Nucleus accumbens (tissue), 56 donors: ENCODE data around the gene PROC.
"Not testable (repeated sequence)": the region's sequence is repeated elsewhere in the genome, so short reads cannot be mapped to it uniquely, and the experiment has no call there.

Experiments used
- DNase-seq, 56 donors: peaks; one replicate each; lab custom pipeline; 2025; lab: John Stamatoyannopoulos, UW

Gene PROC

GRCh38 chr2:127425540-127426490 is 7.6 kb downstream of the PROC start:
- DNase-seq = no peak

- no peak for DNase-seq
Observed at GRCh38 chr2:127426501-127427354, 8.5 kb downstream of the PROC start.

GRCh38 chr2:127427376-127428056 is 9.3 kb downstream of the PROC start:
- DNase-seq = no peak

- no peak for DNase-seq
Observed at GRCh38 chr2:127428057-127428814, 10.0 kb downstream of the PROC start.

- no peak for DNase-seq
Observed at GRCh38 chr2:127428815-127429109, 10.5 kb downstream of the PROC start.

- no peak for DNase-seq
Observed at GRCh38 chr2:127429291-127429690, 11.1 kb downstream of the PROC start.

- DNase-seq = no peak
Observed at GRCh38 chr2:127429844-127430425, 11.7 kb downstream of the PROC start.

- no peak for DNase-seq
Observed at GRCh38 chr2:127431408-127432023, 13.3 kb downstream of the PROC start.

- no peak for DNase-seq
Observed at GRCh38 chr2:127434515-127434914, 16.3 kb downstream of the PROC start.

- DNase-seq = no peak
Observed at GRCh38 chr2:127437056-127437455, 18.8 kb downstream of the PROC start.

- DNase-seq = no peak
Observed at GRCh38 chr2:127437781-127438726, 19.8 kb downstream of the PROC start.

- no peak for DNase-seq
Observed at GRCh38 chr2:127439343-127439742, 21.1 kb downstream of the PROC start.

- DNase-seq = no peak
Observed at GRCh38 chr2:127448526-127448925, 30.3 kb downstream of the PROC start.

- DNase-seq = no peak
Observed at GRCh38 chr2:127449414-127449813, 31.2 kb downstream of the PROC start.

- DNase-seq = no peak
Observed at GRCh38 chr2:127449898-127450297, 31.7 kb downstream of the PROC start.

- DNase-seq = no peak
Observed at GRCh38 chr2:127451981-127452380, 33.8 kb downstream of the PROC start.

GRCh38 chr2:127452423-127452822 is 34.2 kb downstream of the PROC start:
- not testable (repeated sequence) for DNase-seq

- DNase-seq = no peak
Observed at GRCh38 chr2:127453013-127453391, 34.8 kb downstream of the PROC start.
